ENCODE data around the gene PSMD1. TPM values are rescaled to one million over a fixed set of nuclear protein-coding genes. Genes with fewer than 3 reads are reported as not detected.

Gene PSMD1
- total and polyA plus RNA-seq, 2 experiments from 2014 or later, result 148 to 177 TPM

GRCh38 chr2:231152800-231153557 is 96.3 kb downstream of the PSMD1 start:
- no peak for TF ChIP-seq STAT1 (IDR thresholded peaks at IDR 0.05; ENCODE audit: unreplicated experiment)
- TF ChIP-seq ZNF114 (CRISPR knock-in tag; IDR thresholded peaks at IDR 0.05), result no peak
- no peak for TF ChIP-seq CREB1 (CRISPR knock-in tag; IDR thresholded peaks at IDR 0.05; ENCODE audit: low read depth)
- TF ChIP-seq JUNB (IDR thresholded peaks at IDR 0.05; ENCODE audit: unreplicated experiment), result no peak
- TF ChIP-seq, protein P1, sequence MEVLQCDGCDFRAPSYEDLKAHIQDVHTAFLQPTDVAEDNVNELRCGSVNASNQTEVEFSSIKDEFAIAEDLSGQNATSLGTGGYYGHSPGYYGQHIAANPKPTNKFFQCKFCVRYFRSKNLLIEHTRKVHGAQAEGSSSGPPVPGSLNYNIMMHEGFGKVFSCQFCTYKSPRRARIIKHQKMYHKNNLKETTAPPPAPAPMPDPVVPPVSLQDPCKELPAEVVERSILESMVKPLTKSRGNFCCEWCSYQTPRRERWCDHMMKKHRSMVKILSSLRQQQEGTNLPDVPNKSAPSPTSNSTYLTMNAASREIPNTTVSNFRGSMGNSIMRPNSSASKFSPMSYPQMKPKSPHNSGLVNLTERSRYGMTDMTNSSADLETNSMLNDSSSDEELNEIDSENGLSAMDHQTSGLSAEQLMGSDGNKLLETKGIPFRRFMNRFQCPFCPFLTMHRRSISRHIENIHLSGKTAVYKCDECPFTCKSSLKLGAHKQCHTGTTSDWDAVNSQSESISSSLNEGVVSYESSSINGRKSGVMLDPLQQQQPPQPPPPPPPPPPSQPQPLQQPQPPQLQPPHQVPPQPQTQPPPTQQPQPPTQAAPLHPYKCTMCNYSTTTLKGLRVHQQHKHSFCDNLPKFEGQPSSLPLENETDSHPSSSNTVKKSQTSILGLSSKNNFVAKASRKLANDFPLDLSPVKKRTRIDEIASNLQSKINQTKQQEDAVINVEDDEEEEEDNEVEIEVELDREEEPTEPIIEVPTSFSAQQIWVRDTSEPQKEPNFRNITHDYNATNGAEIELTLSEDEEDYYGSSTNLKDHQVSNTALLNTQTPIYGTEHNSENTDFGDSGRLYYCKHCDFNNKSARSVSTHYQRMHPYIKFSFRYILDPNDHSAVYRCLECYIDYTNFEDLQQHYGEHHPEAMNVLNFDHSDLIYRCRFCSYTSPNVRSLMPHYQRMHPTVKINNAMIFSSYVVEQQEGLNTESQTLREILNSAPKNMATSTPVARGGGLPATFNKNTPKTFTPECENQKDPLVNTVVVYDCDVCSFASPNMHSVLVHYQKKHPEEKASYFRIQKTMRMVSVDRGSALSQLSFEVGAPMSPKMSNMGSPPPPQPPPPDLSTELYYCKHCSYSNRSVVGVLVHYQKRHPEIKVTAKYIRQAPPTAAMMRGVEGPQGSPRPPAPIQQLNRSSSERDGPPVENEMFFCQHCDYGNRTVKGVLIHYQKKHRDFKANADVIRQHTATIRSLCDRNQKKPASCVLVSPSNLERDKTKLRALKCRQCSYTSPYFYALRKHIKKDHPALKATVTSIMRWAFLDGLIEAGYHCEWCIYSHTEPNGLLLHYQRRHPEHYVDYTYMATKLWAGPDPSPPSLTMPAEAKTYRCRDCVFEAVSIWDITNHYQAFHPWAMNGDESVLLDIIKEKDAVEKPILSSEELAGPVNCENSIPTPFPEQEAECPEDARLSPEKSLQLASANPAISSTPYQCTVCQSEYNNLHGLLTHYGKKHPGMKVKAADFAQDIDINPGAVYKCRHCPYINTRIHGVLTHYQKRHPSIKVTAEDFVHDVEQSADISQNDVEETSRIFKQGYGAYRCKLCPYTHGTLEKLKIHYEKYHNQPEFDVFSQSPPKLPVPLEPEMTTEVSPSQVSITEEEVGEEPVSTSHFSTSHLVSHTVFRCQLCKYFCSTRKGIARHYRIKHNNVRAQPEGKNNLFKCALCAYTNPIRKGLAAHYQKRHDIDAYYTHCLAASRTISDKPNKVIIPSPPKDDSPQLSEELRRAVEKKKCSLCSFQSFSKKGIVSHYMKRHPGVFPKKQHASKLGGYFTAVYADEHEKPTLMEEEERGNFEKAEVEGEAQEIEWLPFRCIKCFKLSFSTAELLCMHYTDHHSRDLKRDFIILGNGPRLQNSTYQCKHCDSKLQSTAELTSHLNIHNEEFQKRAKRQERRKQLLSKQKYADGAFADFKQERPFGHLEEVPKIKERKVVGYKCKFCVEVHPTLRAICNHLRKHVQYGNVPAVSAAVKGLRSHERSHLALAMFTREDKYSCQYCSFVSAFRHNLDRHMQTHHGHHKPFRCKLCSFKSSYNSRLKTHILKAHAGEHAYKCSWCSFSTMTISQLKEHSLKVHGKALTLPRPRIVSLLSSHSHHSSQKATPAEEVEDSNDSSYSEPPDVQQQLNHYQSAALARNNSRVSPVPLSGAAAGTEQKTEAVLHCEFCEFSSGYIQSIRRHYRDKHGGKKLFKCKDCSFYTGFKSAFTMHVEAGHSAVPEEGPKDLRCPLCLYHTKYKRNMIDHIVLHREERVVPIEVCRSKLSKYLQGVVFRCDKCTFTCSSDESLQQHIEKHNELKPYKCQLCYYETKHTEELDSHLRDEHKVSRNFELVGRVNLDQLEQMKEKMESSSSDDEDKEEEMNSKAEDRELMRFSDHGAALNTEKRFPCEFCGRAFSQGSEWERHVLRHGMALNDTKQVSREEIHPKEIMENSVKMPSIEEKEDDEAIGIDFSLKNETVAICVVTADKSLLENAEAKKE (CRISPR knock-in tag; IDR thresholded peaks at IDR 0.05), result no peak
- no peak overlapping the region for H3K27ac ChIP-seq (ENCODE audit: low read depth)
- H4K20me1 ChIP-seq (replicated peaks; ENCODE audit: insufficient read depth), result no peaks in the 10 kb centered on the region
- no peaks in the 10 kb centered on the region for H3K4me1 Mint-ChIP-seq
- peaks cover 20% of the 10 kb centered on the region; the same call in 2 of the 3 replicates for H3K36me3 Mint-ChIP-seq (ENCODE audit: low read depth)
- no peak overlapping the region for H3K4me3 ChIP-seq
- no peaks in the 10 kb centered on the region for H3K79me2 ChIP-seq (replicated peaks; ENCODE audit: insufficient read depth)
- no peak for ATAC-seq
- H3F3A ChIP-seq (replicated peaks; ENCODE audit: low read depth), result no peaks in the 10 kb centered on the region
- peaks cover 11% of the 10 kb centered on the region; the same call in 1 of the 2 replicates for H3K36me3 ChIP-seq (ENCODE audit: insufficient read depth)
- H3K4me3 Mint-ChIP-seq, result no peak overlapping the region
- H3K9me3 Mint-ChIP-seq, result no peaks in the 10 kb centered on the region
- no peak overlapping the region; the same call in 1 of the 2 replicates for H3K27ac Mint-ChIP-seq
- H3K27me3 Mint-ChIP-seq (ENCODE audit: insufficient read depth, low read depth, poor library complexity), result no peaks in the 10 kb centered on the region
- DNase-seq (ENCODE audit: low spot score), result no peak
- no peak overlapping the region for H3K4me2 ChIP-seq
- H3K9me2 ChIP-seq (ENCODE audit: insufficient read depth), result no peaks in the 10 kb centered on the region
- H3K27me3 ChIP-seq (ENCODE audit: insufficient read depth), result no peaks in the 10 kb centered on the region
- no peak overlapping the region for H2AFZ ChIP-seq
- no peaks in the 10 kb centered on the region for H3K4me1 ChIP-seq (ENCODE audit: insufficient read depth)

Measured in GM23338 (cell line).